Vagina (tissue), 2 donors: ENCODE measurements around the gene LYL1.
"Not testable (repeated sequence)": the region's sequence is repeated elsewhere in the genome, so short reads cannot be mapped to it uniquely, and the experiment has no call there.

ENCODE experiments used
- CTCF ChIP-seq, 3 experiments: fragments of 450-650 bp in 2 of 3; fragments of 200-600 bp in 1 of 3; sonication (generic) in 1 of 3; IDR thresholded peaks; one replicate each; pipeline ENCODE4 v1.5.1; 2017 to 2019; ENCODE audit warnings: antibody characterized with exemption in 3 of 3, mild to moderate bottlenecking in 2 of 3, moderate library complexity in 2 of 3
- POLR2A ChIP-seq, 2 donors: fragments of 450-650 bp; IDR thresholded peaks; one replicate each; pipeline ENCODE4 v1.6.1; 2017; ENCODE audit warnings: antibody characterized with exemption in 2 of 2, mild to moderate bottlenecking in 2 of 2, moderate library complexity in 2 of 2
- POLR2AphosphoS5 ChIP-seq, 2 donors: sonication (generic); formaldehyde crosslinking; IDR thresholded peaks; one replicate each; pipeline ENCODE4 v1.9.0; 2017; ENCODE audit warnings: antibody characterized with exemption in 2 of 2, mild to moderate bottlenecking in 2 of 2, low read depth in 1 of 2; ENCODE audit not compliant: insufficient read depth in 1 of 2

GRCh38 chr19:13149173-13149627 lies 46.5 kb upstream of the LYL1 start:
- TF ChIP-seq CTCF (IDR thresholded peaks at IDR 0.05); POLR2A (IDR thresholded peaks at IDR 0.05); POLR2AphosphoS5 (IDR thresholded peaks at IDR 0.05; ENCODE audit: insufficient read depth in 1 of 2, low read depth in 1 of 2): not testable (repeated sequence)
